Stimulated activated CD8-positive, alpha-beta memory T cell treated with anti-CD3 and anti-CD28 coated beads, Interleukin-15, amount 100 ng/mL, for 24 hours (primary cell): ENCODE measurements around the gene SENP8.
A peak's percentile ranks its signal among the peaks of the same experiment; 100 is the strongest.
"Not testable (repeated sequence)": the region's sequence is repeated elsewhere in the genome, so short reads cannot be mapped to it uniquely, and the experiment has no call there.

Source experiments
- DNase-seq: peaks from one replicate; pipeline ENCODE4 v3.0.0-alpha.2; 2020; ENCODE audit warnings: low read depth

Gene SENP8

DNA sequence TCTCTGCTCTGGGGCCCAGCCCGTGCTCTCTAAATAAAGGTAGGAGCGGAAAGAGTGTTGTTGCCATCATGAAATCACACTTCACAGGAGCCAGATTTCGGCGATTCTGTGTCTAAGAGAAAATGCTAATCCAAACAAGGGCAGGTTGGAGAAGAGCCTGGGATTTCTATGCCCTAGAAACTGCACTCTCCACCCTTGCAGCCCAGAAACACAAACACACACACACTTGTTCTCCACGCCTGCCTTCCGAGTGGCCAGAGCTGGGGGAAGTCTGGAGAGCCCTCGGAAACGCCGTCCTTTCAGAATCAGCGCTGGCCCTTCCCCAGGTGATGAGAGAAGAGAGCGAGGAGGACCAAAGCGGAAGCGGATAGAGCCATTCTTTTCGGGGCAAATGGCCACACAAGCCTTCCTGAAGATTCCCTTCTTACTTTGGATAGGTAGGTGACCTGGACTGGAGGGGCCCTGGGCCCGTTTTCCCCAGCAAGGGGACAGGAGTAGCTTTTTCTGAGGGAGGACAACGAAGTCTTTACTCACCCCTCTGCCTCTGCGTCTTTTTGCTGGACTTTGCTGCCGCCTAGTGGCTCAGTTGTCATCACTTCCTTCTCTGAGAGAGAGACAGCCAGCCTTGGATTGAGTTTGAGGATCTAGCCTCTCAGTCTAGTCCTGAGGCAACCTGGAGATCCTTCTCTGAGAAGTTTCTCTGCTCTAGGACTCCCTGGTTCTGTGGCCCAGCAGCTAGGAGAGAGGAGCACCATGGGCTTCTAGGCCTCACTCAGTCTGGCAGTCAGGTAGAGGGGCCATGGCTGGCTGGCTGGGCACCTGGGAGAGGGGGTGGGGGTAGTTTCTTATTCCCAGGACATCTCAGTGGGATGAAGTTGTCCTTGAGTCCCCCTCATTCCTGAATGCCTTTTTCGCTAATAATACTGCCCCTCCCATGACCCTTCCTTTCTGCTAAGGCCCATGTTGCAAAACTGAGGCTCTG, 37.7 kb downstream of the SENP8 start:
- DNase-seq, result peak; percentile 54

DNA sequence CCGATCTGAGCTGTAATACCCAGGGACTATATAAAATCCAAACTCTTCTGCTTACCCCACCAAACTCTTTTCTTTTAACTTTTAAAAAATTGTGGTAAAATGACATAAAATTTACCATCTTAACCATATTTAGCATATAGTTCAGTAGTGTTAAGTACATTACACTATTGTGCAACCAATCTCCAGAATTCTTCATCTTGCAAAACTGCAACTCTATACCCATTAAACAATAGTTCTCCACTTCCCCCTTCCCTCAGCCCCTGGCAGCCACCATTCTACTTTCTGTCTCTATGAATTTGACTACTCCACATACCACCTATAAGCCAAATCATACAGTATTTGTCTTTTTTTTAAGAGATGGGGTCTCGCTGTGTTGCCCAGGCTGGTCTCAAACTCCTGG, 38.7 kb downstream of the SENP8 start:
- no peak for DNase-seq

DNA sequence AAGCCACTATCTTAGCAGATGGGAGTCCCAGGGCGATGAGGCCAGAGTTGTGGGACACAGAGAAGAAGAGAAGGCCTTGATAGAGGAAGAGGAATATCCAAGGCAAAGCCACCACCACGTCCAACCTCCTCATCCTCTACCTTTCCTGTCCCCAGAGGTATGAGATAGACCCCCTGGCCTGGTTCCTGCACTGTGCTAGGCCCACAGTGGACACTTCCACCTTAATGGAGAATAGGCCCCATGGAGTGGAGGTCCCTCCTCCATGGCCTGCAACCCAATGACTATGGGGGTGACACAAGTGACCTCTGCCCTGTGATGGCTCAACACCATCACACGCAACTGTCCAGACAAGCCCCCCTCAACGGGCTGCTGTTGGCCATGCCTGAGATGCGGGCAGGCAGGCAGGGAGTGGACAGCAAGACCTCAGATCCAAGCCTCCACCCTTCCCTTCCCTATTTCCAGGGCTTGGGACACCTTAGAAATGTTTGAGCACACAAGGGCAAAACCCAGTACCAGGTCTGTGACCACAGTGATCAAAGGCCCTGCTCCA, 42.6 kb downstream of the SENP8 start:
- no peak for DNase-seq

DNA sequence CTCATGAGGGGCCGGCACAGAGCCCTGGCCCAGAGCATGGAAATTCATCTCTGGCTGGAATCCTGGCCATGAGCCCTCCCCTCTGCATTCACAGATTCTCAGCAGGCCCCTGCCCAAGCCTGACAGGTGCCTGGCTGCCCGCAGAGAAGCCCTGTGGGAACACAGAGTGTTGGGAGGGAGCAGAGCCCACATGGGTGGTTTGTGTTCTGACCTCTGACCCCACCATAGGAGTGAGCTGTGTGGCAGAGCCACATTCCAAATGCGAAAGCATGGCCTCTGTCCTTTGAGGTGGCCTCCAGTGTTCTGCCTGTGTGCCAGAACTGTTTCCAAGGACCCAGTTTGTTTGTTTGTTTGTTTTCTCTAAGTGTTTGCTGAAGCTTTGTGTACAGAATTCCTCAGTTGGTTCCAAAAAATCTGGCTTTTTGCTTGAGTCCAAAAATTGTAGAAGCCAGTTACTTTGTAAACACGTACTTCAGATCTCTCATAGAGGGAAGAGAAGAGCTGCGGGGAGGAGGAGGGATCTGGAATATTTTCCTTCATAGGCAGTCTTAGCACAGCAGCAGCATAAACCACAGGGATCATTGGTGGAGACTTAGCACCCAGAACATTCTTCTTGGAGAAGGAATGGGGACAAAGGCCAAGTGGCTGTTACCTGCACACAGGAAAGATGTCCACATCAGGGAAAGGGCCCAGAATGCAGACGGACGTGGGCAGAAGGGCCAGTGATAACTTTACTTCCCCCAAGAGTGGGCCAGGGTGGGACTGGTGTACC, 43.3 kb downstream of the SENP8 start:
- no peak for DNase-seq

DNA sequence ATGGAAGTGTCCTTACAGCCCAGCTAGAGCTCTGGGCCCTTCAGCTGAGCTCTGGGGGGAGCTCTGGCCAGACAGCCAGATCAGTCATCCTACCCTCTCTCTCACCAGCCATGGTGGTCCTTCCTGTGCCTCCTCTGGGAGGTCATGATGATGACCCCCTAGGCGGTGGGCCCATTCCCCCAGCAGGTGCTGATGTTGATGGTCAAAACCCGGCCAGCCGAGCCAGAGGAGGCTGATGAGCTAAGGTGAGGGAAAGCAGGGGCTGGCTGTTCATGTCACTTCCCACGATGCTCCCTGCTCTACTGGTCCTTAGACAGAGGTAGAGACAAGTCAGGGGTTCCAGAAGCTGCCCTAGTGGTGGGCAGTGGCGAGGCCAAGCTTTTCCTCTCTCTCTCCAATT, 44.4 kb downstream of the SENP8 start:
- no peak for DNase-seq

DNA sequence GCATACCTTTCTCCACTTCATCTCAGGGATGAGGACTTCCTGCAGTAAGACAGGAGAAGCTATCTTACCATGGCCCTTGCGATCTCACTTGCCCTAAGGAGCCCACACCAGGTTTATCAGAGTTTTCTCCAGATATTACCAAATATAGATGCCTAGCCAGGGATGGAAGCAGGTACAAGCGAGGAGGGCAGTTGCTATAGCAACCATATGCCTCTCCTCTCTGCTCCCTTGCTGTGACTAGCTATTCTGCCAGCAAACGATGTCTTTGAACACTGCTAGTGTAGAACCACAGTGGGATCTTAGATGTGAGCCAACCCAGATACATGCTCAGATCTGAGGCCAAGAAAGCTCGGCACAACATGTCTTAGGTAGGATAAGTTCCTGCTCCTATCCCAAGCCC, 45.5 kb downstream of the SENP8 start:
- no peak for DNase-seq

DNA sequence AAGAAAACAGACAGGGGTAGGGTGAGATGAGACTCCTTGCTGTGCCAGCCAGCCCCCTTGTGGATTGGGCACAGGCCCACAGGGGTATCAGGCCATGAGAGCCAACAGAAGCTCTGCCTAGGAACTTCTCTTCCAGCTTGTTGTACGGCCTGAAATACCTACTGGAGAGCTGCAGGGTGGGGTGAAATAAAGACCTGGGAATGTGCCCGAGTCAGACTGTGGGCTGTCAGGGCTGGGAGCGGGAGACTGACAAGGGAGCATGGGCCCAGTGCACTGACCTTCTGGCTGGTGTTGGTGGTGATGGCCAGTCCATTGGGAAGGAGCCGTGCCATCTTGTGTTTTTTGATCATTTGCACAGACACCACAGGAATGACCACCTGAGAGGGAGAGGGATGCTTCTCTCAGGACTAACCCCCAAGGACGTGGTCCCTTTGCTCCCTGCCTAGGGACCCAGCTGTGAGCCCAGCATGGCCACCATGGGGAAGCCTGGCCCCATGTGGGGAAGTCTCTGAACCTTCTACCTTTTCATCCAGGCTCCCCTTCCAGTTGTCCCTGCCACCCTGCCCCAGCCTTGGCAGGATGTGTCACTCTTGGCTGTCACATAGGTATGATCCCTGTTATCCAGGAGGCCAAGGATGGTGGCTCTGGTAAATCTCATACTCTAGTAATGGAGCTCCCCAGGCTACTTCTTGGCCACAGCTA, 48.7 kb downstream of the SENP8 start:
- no peak for DNase-seq

DNA sequence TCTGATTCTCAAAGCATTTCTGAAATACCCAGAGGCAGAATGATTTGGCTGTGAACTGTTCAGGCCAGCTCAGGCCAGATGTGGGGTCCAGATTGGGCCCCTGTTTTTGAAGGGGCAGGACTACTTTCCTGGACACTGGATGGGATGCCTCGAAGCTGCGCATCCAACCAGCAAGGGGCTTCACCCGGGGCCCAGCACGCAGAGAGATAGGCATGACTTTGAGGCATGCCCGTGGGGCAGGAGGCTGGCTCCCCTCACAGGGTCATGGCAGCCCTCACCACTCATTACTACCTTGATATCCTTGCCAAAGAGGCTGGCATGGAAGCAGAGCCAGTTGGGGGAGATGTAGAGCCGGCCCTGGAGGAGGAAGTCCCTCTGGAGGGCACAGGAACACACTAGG, 49.2 kb downstream of the SENP8 start:
- no peak for DNase-seq

DNA sequence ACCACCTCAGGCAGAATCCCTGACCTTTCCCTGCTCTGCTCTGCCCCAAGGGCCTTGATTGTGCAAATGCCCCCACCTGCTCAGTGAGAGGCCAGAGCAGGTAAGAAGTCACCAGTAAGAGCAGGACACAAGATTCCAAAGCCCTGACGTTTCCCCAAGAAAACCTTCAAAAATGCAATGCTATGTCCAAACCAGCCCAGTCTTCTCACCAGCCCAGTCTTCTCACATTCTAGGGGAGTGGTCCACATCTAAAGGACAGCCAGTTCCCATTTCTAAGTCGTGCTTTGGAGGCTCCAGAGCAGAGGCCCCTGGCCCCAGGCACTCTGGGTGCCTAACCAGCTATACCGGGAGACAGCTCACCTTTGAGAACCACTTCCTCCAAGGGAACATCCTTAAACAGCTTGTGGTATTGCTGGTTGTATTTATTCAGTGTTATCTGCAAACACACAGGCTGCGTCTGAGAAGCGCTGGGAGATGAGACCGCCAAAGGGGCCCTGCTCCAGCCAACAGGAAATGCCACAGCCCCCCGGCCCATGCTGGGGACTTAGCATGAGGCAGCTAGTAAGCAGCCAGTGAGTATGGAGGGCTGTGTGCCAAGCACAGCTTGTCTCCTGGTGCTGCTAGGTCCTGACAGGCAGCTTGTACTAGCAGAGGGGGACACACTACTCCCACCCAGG, 50.1 kb downstream of the SENP8 start:
- no peak for DNase-seq

DNA sequence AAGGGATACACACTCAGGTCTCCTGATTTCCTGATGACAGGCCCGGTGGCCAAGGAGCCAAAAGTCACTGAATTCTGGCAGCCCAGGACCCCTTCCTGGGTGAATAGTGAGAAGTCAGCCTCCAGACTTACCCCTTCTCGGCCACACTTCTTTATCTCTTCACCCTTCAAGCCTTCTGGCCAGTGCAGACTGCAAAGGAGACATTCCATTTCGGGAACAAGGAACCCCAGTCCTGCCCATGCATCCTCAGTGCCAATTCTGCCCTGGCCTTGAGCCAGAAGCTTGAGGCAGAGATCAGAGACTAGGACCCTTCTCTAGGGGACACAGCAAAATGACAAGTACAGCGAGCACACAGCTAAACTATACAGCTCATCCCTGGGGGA, 50.6 kb downstream of the SENP8 start:
- DNase-seq, result no peak

DNA sequence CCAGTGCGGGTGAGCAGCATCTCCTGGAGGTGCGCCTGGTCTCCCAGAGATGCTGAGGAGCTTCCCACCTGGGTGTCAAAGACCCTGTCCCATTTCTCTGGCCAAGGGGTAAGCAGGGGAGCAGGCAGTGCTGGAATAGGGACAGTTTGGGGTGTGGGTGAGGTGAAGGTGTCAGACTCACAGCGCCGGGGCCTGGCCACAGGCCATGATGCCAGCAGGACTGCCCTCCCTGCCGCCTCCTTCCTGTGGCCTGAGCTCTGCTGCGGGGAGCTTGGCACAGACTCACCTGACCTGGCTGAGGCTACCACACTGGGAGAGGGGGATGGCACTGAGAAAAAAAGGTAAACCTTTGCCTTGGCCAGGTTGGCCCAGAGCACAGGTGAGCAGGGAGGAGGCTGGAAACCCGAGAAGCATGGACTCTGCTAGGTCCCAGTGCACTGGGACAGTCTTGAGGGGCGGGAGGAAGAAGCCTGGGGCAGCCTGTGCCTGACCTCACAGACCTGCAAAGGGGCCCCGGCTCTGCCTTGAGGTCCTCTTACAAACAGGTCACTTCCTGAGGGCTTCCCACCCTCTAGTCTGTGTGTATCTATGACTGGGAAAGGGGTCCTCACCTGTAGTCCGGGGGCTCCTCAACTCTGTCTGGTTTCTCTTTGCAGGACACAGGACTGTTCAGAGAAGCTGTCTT, 51.2 kb downstream of the SENP8 start:
- no peak for DNase-seq

DNA sequence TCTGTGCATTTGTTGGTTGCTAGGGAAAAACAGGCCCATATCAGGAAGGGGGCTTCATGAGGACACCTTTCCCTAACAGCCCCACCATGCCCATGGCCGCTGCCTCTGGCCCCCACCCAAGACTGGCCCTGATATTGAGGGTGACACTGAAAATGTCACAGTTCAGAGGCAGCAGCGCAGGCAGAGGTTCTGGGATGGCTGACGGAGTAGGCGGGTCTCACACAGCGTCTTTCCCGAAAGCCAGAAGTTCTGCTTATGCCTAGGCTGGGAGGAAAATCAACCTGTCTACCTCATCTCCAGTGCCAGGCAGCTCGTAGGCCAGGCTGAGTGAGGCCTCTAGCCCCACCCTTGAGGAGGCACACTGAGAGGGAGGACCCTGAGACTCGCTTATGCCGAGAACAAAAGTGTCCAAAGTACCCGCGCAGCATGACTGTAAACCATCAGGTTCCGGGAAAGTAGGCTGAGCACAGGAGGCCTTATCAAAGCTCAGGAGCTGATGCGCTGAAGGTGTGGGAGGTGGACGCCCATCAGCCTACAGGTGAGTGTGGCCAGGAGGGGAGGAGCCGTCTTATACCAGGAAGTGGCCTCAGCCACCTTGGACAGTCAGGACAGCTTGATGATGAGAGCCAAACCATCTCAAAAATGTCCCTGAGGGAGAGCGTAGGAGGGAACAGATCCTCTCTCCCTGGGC, 51.9 kb downstream of the SENP8 start:
- no peak for DNase-seq

DNA sequence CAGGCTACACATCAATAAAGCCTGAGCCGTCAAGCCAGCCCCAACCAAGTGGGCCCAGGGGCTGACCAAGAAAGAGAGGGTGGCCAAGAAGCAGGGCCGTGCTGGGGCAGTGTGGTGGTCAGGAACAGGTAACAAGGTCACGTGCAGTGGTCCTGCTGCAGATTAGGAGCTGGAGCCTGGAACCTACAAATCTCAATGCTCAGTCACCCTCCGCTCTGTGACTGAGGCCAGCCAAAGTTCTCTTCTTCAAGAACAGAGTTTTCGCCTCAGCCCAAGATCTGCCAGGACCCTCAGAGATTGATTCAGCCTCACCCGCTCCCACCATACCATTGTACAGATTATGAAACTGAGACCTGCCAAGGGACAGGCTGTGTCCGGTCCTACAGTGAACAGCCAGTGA, 52.5 kb downstream of the SENP8 start:
- DNase-seq, result no peak

DNA sequence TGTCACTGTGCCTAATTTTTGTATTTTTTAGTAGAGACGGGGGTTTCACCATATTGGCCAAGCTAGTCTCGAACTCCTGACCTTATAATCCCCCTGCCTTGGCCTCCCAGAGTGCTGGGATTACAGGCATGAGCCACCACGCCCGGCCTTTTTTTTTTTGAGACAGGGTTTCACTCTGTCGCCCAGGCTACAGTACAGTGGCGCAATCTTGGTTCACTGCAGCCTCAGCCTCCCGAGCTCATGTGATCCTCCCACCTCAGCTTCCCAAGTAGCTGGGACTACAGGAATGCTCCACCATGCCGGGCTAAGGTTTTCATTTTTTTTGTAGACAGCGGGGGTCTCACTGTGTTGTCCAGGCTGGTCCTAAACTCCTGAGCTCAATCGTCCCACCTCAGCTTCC, 53.8 kb downstream of the SENP8 start:
- not testable (repeated sequence) for DNase-seq

DNA sequence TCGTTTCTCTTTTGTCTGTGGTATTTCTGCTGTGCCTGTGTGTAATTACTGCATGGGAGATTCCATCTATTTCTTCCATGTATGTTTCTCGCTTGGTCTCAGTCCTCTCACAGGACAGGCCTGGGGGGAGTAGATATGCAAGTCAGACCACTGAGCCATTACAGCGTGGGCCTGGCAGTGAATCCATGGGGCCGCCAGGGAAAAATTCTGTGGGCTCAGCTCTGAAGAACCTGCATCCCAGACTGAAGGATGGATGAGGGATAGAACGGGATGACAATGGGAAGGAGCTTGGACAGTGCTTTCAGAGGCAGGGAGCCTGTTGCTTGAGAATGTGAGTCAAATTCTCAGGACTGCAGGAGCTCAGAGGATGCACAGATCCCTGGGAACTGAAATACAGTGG, 54.6 kb downstream of the SENP8 start:
- DNase-seq, result no peak

DNA sequence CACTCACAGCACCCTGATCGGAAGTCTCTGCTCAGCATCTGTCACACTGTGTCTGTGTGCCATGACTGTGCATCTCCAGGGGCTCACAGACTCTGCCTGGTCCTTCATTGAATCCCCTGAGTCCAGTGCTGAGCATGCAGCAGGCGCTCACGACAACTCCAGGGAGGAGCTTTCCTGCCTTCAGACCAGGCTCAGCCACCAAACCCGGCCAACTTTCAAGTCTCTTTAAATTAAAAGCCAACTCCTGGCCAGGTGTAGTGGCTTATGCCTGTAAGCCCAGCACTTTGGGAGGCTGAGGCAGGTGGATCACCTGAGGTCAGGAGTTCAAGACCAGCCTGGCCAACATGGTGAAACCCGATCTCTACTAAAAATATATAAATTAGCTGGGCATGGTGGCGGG, 55.2 kb downstream of the SENP8 start:
- no peak for DNase-seq

DNA sequence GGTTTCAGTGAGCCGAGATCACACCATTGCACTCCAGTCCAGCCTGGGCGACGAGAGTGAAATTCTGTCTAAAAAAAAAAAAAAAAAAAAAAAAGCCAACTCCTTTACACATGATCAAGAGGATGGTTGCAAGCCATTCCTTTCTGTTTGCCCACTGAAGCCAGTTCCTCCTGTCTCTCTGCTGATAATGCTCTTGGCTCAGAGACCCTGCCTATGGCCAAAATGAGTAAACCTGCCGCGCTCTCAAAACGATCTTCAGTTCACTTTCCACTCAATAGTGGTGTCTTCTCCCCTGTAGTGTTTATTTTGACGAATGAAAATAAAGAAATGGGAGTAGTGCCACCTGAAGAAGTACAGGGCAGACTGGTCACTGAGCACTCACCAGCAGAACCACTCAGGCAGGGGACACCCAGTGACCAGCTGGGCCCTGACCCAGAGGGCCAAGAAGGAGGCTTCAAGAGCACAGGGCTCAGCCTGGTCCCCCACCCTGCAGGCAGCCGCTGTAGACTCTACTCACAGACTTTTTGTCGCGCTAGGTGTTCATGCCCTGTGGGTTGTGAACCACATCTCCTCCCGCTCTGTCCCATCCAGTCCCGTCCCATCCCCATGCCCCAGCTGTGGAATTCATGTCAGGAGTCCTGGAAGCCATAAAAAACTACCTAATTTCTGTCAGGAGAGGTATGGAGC, 55.8 kb downstream of the SENP8 start:
- no peak for DNase-seq

DNA sequence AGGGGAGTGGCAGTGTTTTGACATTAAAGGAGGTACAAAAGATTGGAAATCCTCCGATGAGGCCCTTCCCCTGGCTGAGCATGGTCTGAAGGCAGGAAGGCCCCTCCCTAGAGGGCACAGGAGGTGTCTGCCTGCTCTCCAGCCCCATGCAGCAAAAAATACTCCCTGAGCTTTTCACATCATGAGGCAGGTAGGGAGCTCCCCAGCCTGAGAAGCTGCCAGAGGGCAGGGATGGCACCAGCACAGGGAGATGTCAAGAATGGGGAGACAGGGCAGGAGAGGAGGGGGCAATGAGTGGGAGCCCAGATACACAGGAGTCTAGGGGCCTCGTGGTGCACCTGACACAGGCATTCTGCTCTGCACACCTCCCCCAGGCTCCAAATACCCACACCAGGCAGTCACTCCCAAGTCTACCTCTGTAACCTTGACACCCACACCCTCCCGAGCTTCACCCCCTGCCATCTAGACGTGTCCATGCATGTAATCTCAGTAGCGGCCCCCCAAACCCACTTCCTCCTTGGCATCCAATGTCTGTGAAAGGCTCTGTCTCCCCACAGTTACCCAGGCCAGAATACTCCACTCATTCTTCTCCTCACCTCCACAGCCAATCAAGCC, 56.5 kb downstream of the SENP8 start:
- no peak for DNase-seq
